Midbrain (tissue), 1 donor: ENCODE measurements around the gene MC1R.
"Not testable (repeated sequence)": the region's sequence is repeated elsewhere in the genome, so short reads cannot be mapped to it uniquely, and the experiment has no call there.

Experiments
- DNase-seq: peaks from one replicate; lab custom pipeline; 2025; lab: John Stamatoyannopoulos, UW

MC1R gene

GRCh38 chr16:89918453-89919347 lies at the start of gene MC1R:
TSS of gene MC1R (plus strand) at chr16:89918862. CDS start at chr16:89919259, 397 bp downstream.
- DNase-seq = no peak

GRCh38 chr16:89869911-89870310 lies 48.8 kb upstream of the MC1R start:
- DNase-seq = no peak

- no peak for DNase-seq
These were observed 48.2 kb upstream of the MC1R start for GRCh38 chr16:89870440-89870839.

GRCh38 chr16:89871895-89872294 lies 46.8 kb upstream of the MC1R start:
- no peak for DNase-seq

- peak; percentile 86 for DNase-seq
These were observed 45.3 kb upstream of the MC1R start, which contains the start of gene TCF25 for GRCh38 chr16:89873109-89873971. TSS of gene TCF25 (plus strand) at chr16:89873592. CDS start at chr16:89873668, 76 bp downstream.

- peak; percentile 98 for DNase-seq
These were observed 44.5 kb upstream of the MC1R start for GRCh38 chr16:89873972-89874689.

GRCh38 chr16:89879123-89879522 lies 39.5 kb upstream of the MC1R start:
- DNase-seq = not testable (repeated sequence)

- DNase-seq = no peak
These were observed 37.9 kb upstream of the MC1R start for GRCh38 chr16:89880477-89881367.

- DNase-seq = no peak
These were observed 37.3 kb upstream of the MC1R start for GRCh38 chr16:89881368-89881730.

- no peak for DNase-seq
These were observed 35.2 kb upstream of the MC1R start for GRCh38 chr16:89883346-89884040.

- DNase-seq = no peak
These were observed 34.6 kb upstream of the MC1R start for GRCh38 chr16:89884041-89884421.

GRCh38 chr16:89887243-89887642 lies 31.4 kb upstream of the MC1R start:
- DNase-seq = no peak

- DNase-seq = no peak
These were observed 28.5 kb upstream of the MC1R start for GRCh38 chr16:89890200-89890599.

GRCh38 chr16:89890886-89891657 lies 27.6 kb upstream of the MC1R start:
- DNase-seq = no peak

GRCh38 chr16:89892055-89892630 lies 26.5 kb upstream of the MC1R start:
- DNase-seq = no peak

GRCh38 chr16:89892635-89893034 lies 26.0 kb upstream of the MC1R start:
- DNase-seq = no peak

- no peak for DNase-seq
These were observed 24.8 kb upstream of the MC1R start for GRCh38 chr16:89893642-89894548.
